GM18505 (cell line): Measurements from ENCODE around the gene ARRB1.

ENCODE experiments used
- ATAC-seq: cut with Tn5 transposase; IDR thresholded peaks from one replicate; pipeline ENCODE4 v1.9.1; 2021; ENCODE audit not compliant: unreplicated experiment
- POLR2A ChIP-seq: IDR thresholded peaks from 4 replicates; pipeline ENCODE4 v1.6.1; 2011; ENCODE audit warnings: borderline replicate concordance; ENCODE audit not compliant: insufficient read depth, insufficient read length; ENCODE audit errors: extremely low read depth

Gene ARRB1

DNA sequence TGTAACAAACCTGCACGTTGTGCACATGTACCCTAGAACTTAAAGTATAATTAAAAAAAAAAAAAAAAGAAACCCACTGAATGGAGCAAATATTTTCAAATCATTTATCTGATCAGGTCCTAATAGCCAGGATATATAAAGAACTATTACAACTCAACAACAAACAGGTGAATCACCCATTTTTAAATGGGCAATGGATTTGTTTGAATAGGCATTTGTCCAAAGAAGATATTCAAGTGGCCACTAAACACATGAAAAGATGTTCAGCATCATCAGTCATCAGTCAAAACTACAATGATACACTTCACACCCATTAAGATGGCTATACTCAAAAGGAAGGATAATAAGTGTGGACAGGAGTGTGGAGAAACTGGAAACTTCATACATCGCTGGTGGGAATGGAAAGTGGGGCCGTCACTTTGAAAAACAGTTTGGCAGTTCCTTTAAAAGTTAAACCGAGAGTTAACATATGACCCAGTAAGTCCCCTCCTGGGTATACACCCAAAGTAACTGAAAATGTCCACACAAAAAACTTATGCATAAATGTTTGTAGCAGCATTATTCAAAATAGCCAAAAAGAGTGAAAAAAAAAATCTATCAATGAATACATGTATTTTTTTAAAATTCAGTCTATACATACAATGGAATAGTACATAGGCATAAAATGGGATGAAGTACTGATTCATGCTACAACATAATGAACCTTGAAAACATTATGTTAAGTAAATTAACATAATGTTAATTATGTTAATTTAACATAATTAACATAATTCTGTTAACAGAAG, 53.1 kb downstream of the ARRB1 start:
- no peak for ATAC-seq
- no peak for TF ChIP-seq POLR2A

DNA sequence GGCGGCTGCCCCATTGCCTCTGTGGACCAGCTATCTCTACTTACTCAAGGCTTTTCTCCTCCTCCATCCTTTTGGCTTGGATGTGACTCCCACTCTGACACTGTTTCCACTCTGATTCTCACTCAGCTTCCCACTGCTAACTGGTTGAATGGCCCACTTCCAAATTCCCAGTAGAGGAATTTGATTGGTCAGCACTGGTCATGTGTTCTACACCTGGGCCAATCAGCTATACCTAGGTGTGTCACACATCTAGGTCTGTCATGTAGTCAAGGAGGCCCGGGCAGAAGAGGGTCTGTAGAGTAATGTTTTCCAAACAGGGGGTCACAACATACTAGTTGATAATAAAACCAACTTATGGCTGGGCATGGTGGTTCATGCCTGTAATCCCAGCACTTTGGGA, 57.6 kb downstream of the ARRB1 start:
- no peak for ATAC-seq
- TF ChIP-seq POLR2A = no peak

DNA sequence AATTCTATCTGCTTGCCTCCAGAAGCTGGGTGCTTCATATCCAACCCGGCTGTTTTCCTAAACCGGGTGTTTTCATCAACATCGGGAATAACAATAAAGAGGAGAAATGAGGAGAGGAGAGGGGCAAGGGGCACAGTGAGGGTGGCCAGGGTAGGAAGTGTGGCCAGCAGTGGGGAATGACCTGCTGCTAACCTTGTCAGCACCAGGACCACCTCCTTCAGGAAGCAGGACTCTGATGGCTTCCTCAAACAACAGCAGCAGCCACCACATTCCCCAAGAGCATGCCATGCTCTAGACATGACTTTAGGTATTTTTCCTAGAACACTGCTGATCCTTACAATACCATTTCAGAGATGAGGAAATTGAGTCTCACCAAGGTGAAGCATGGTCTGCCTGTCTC, 58.5 kb downstream of the ARRB1 start:
- no peak for TF ChIP-seq POLR2A
- ATAC-seq = no peak

DNA sequence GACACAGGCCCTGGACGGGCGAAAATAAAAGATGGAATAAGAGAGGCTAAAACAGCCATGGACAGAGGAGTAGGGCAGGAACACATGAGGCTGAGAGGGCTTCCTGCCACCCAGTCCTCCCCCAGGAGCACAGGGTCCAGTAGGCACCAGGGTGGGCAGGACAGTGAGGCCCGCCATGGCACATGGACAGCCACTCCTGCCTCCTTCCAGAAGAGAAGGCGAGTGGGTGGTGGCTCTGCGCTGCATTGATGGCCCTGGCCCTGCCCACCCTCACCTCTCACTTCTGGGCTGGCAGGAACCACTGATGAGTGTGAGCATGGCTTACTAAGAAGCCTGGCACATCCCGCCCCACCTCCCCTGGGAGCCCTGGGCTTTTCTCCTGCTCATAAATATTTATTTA, 59.7 kb downstream of the ARRB1 start:
- no peak for ATAC-seq
- TF ChIP-seq POLR2A = no peak

DNA sequence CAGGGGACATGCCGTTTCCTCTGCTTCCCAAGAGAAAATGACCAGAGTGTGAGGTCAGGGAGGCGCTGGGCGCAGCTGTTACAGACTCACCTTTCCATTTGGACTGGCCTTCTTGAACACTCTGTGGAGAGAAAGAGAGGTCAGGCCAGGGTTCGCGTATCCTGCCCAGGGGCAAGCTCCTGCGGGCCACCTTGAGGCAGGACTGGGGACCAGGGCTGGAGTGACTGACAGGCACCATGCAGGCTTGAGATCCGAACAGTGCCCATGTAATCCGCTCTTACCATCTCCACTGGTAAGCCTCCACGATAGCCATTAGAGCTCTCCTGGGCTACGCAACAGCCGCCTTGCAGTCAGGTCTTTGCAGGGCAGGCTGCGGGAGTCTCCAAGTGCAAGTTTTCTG, 61.5 kb downstream of the ARRB1 start:
- ATAC-seq = no peak
- no peak for TF ChIP-seq POLR2A

DNA sequence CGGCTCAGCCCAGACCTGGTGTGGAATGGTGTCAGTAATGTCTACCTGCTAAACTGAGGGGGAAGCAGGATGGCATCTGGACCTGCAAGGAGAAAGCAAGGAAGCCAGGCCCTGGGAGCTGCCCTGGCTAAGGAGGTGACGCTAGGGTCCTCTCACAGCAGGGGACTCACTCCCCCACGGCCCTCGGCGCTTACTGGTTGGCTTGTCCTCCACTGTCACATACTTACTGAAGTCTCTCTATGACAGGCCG, 62.0 kb downstream of the ARRB1 start:
- TF ChIP-seq POLR2A = no peak
- no peak for ATAC-seq

DNA sequence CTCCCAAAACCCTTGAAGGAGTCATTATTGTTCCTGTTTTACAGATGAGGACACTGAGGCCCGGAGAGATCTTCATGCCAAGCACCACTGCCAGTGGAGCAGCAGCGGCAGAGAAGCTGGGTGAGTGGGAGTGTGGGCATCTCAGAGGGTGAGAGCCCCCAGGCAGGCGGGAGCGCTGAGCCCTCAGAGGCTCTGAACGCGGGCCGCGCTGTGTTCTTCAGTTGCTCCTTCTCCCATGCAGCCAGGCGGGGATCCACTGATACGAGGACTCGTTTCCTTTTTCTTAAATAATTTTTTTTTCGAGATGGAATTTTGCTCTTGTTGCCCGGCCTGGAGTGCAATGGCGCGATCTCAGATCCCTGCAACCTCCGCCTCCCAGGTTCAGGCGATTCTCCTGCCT, 63.9 kb downstream of the ARRB1 start:
- ATAC-seq = no peak
- TF ChIP-seq POLR2A = no peak

DNA sequence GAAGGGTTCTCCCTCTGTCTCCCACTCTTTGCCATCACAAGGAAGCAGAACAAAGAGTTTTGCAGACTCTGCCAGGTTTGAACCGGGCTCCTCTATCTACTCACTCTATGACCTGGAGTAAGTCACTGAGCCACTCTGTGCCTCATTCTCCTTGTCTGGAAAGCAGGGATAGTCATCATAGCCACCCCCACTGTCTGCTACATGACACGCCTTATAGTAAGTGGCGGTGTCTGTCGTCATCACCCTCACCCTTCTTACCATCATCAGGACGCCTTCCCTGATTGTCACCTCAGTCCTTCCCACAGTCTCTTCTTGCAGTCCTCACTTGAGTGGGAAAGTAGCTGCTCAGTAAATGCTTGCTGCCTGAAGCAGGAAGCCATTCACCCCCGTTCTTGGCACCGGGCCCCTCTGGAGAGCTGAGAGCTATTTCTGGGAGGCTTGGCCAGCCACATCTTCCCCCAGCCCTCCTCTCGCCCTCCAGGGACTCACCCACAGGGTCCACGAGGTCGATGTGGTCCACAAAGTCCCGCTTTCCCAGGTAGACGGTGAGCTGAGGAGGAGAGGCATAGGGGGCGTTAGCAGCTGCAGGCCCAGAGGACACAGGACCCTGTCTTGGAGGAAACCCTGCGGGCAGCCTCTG, 64.5 kb downstream of the ARRB1 start:
- no peak for ATAC-seq
- TF ChIP-seq POLR2A = no peak

DNA sequence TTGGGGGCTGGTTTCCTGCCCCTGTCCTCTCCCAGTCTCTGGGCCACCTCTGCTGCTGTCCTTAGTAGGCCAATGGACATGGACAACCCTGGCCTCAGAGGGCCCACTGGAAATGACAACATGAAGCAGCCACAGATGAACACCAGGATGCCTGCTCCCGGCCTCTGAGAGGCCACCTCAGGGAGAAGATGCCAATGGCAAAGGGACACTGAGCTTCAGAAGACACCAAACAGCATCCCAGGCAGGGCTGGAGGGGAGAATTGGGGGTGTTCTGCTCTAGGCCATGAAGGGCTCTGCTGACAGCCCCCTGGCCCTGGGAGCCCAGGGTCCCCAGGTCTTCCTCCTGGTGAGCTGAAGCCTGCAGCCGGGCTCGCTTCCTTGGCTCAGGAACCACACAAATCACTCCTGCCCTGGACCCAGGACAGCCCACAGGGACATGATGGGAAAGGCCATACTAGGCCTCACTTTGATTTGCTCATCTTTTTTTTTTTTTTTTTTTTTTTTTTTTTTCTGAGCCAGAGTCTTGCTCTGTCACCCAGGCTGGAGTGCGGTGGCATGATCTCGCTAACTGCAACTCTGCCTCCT, 65.6 kb downstream of the ARRB1 start:
- ATAC-seq = no peak
- TF ChIP-seq POLR2A = no peak

DNA sequence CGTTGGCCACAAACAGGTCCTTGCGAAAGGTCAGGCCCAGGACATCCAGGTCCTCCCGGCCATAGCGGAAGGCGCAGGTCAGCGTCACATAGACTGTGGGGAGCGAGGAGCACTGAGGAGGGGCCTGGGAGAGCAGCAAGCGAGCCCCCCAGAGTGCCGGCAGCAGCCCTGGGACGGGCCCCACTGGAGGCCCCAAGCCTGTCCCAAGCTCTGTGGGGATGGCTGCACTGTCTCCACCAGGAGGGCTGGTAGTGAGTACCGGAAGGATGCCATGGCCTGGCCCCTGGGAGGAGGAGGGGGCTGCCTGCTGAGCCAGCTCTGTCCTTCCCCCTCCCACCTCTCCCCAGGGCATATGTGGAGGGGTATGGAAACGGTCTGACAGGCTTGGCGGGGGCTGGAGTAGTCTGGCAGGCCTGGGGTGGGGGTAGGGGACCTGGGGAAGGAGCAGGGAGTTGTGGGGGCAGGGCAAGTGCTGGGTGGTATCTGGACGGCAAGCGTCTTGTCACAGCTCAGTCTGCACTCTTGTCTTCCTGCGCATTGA, 68.0 kb downstream of the ARRB1 start:
- no peak for ATAC-seq
- TF ChIP-seq POLR2A = no peak

DNA sequence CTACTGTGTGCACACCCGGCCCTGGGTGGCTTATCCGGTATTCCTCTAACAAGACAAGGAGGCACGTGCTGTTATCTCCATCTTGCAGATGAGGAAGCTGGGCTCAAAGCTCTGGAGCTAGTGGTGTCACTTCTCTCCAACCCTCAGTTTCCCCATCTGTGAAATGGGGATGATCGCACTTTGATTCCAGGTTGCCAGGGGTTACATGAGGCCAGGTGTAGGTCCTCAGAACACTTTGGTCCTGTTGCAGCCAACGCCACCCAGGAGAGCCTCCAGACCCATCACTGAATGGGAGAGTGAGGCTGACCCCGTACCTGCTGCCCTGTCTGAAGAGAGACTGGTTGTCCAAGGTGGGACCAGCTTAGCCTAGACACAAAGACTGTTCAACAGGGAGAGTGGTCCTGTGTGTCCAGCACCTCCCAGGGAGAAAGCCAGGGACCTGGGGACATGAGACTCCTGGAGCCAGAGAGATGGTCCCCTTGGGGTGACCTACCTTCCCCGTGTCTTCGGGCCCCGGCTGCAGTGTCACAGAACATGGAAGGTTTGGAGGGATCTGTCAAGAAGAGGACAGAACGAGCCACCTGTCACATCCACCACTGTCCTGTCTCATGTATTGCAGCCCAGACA, 69.9 kb downstream of the ARRB1 start:
- no peak for ATAC-seq
- TF ChIP-seq POLR2A = no peak

DNA sequence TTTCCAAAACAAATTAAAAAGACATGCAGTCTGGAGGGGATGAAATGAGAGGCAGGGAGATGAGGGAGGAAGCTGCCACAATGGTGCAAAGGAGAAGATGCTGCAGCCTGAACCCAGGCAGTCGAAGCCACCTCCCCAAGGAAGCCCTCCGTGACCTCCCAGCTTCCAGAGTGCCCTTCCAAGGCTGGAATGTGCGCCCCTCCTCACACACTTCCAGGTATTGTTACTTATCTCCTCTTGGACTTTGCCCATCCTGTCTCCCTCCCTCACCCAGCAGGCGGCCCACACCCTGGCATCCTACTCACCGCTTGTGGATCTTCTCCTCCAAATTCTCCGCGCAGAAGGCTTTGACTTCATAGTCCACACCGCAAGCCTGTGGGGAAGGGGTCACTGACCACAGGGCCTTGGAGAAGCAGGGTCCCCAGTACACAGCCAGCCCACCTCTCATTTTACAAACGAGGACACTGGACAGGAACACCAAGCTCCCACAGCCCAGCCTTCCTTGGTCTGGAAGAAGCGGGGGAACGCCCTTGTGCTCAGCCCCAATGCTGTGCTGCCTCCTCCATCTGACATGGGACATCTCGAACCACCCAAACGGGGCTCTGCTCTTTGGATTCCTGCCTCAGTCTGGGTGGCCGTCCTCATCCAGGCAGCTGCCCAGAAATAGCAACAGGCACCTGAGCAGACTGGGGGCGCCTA, 70.5 kb downstream of the ARRB1 start:
- TF ChIP-seq POLR2A = no peak
- ATAC-seq = no peak

DNA sequence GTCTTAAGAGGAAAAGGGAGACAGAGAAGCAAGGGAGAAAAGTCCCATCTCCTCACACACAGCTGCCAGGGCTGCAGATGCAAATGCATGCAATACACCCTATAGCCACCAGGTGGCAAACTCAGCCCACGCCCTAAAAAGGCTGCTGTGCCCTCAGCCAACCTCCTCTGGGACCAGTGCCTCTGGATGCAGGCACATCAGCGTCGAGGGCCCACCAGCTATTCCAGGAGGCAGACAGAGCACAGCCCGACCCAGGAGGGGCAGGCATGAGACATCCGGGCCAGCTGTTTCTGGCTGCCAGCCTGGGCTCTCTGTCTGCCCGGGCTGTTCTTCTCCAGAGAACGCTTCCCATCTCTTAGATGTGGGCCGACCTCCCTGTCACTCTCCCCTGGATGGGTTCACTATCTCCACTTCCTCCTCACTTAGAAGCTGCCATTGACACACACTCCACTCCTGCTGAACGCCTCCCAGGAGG, 71.2 kb downstream of the ARRB1 start:
- ATAC-seq = no peak
- no peak for TF ChIP-seq POLR2A
